GM19438 (cell line): ENCODE data around the gene CREBBP.

Experiments used
- ATAC-seq: cut with Tn5 transposase; IDR thresholded peaks from one replicate; pipeline ENCODE4 v1.9.1; 2021; ENCODE audit warnings: low read depth; ENCODE audit not compliant: unreplicated experiment

CREBBP gene

DNA sequence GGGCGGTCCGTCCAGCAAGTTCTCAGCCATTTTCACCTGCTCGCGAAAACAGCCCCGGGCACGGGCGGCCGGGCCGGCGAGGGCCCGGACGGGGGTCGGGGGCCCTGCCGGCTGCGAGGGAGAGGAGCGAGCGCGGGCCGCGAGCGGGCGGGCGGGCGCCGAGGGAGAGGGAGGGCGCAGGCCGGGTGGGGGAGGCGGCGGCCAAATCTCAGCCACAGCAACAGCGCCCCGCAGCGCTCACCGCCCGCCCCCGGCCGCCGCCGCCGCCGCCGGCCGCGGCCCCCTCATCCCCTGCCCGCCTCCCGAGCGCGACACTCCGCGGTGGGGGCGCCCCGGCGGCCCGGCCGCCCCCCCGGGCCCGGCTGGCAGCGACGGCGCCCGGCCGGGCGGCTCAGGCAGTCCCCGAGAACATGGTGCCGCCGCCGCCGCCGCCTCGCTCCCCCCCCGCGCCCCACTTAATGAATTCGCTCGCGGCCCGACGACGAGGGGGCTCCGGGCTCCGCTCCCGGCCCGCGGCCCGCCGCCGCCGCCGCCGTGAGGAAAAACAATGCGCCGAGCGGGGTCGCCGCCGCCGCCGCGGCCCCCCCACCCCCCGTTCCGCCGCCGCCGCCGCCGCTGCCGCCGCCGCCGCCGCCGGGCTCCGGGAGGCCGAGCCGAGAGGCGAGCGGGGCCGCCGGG is 487 bp downstream of the CREBBP start:
- peak; percentile 48 for ATAC-seq

GRCh38 chr16:3879258-3879886 is 1.1 kb downstream of the CREBBP start:
- no peak for ATAC-seq

GRCh38 chr16:3878610-3879009 is 1.9 kb downstream of the CREBBP start:
- no peak for ATAC-seq

GRCh38 chr16:3876695-3877094 is 3.8 kb downstream of the CREBBP start:
- ATAC-seq, result no peak

DNA sequence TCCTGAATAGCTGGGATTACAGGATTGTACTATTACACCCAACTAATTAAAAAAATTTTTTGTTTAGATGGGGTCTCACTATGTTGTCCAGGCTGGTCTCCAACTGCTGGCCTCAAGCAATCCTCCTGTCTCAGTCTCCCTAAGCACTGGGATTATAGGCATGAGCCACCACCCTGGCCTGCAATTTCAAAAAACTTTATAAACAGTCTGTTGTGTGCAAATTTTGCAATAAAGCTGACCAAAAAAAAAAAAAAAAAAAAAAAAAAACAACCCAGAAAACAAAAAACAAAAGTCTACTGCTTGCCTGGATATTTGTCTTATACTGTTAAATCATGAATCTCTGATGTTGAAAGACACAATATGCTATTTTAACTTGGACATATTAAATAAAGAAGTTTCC is 4.4 kb downstream of the CREBBP start:
- no peak for ATAC-seq

DNA sequence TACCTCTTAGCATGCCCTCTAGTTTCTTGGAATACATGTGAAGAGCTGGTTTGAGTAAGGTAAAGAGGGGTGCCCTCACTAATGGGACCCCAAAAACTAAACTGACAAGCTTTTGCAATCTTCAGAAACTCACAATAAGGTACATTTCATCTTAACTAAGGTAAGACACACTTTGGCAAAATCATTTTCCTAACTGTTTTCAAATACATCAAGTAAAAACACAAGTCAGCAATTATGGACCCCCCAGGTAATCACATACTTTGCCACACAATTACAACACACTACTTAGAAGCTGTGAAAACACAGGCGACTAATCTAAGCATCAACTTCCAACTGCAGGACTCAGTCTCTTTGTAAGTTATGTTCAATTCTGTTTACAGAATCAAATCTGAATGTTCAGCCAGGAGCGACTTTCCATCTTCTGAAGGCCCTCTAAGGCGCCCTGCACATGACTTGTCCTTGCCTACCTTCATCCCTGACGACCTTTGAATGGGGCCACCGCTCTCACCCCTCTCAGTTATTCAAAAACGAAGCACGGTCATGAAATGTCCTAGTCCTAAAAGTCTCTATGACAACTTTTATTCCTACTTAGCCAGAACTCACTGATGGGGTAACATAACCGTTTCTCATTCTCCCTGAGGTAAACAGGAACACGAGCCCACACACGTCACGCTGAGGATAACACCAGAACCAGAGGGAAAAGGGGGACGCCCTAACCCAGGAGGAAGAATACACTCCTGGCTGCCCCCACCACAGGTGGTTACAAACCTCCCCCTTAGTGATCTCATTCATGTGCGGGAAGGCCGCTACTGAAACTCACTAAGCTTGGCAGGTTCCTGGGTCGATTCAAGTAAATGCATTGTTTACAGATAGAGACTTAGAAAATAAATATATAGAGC is 5.5 kb downstream of the CREBBP start:
- no peak for ATAC-seq

DNA sequence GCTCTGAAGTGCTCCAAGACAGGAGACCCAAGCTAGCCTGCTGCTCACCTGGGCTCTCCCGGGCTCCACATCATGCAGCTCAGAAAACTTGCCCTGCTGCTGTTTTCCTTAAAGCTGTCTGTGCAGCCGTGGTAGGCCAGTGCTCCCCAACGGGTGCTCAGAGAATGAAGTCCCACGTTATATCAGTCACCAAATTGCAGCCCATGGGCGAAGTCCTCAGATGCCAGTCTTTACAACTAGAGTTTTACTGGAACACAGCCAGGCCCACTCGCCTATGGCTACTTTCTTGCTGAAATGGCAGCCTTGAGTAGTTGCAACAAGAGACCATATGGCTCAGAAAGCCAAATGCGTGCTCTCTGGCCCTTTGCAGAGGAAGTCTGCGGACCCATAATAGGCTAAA is 6.3 kb downstream of the CREBBP start:
- ATAC-seq, result no peak

DNA sequence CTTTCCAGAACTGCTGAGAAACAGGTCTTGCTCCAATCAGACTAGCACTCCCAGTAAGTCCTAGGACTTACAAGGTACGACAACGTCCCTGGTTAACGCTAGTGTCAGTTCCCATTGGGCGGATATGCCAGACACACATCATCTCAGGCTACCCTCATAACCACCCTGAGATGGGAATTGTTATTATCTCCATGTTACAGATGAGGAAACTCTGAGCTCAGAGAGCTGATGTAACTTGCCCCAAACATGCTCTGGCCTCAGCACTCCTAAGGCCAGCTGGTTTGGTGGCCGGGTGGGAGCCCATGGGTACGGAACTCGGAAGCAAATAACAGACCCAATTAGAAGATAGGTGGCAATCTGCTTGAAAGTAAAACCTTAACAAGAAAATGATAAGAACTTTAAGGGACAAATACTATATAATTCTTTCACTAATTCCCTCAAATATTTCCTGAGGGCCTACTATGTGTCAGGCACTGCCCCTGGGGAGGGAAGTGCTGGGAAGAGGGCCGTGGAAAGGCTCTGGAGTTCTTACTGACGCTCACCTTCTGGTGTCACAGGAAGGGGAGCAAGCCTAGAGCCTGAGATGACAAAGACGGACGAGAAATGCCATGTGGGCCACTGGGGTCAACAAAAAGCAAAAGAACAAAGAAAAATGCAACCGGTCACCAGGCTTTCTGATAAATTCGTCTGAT is 6.9 kb downstream of the CREBBP start:
- no peak for ATAC-seq

DNA sequence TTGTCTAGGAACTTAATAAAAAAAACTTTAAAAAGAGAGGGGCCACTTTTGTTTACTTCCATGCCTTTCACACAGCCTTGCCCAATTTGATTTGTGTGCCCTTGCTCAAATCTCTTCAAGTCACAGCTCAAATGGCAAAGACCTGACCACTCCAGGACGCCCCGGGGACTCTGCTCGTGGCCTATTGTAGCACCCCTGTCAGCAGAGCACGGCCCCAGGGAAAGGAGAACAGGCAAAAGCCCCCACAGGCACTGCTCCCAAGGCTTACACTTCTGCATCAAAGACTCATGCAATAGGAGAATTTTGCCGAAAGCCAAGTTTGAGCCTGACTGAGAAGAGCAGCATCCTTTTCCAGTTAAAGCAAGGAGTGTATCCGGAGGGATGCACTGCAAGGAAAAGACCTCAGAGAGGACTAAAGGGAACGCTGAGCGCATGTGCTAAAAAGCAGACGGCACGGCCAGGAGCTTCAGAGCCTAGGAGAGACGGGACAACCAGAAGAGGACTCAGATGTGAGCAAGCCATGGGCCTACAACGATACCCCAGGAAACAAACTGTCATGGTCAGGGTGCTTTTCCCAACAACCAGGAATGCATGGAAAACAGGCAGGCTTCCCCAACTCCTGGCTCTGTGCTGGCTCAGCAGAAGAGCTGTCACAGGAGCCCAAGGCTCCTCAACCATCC is 8.2 kb downstream of the CREBBP start:
- ATAC-seq, result no peak

DNA sequence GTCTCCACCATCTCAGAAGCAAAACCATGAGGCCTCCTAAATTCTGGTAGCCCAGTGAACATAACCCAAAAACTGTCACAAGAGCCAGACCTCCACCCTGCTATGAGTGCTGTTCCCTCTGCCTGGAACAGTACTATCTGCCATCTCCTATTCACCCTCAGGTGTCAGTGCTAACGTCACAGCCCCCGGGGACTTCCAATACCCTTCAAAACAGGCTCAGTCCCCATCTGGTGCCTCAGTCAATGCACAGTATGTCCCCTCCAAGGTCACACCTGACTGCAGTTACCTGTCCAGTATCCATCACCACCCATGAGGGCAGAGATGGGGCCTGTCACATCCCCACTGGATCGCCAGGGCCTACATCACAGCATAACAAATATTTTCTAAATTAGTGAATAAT is 11.5 kb downstream of the CREBBP start:
- ATAC-seq, result no peak

DNA sequence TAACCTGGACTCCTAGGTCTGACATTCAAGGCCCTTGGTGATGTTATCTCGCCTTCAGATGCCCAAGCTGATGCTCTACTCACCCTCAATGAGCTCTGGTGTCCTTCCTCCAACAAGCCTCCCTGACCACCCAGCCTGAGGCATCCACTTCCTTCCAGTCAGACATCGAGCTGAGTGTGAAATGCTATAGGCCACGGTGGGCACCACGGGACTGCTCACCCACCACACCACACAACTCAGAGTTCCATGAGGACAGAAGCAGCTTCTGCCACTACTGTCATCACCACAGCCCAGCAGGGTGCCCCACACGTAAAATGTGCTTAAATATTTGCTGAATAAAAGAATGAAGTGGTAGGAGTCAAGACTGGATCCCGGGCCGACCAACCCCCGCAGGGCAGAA is 12.0 kb downstream of the CREBBP start:
- no peak for ATAC-seq

DNA sequence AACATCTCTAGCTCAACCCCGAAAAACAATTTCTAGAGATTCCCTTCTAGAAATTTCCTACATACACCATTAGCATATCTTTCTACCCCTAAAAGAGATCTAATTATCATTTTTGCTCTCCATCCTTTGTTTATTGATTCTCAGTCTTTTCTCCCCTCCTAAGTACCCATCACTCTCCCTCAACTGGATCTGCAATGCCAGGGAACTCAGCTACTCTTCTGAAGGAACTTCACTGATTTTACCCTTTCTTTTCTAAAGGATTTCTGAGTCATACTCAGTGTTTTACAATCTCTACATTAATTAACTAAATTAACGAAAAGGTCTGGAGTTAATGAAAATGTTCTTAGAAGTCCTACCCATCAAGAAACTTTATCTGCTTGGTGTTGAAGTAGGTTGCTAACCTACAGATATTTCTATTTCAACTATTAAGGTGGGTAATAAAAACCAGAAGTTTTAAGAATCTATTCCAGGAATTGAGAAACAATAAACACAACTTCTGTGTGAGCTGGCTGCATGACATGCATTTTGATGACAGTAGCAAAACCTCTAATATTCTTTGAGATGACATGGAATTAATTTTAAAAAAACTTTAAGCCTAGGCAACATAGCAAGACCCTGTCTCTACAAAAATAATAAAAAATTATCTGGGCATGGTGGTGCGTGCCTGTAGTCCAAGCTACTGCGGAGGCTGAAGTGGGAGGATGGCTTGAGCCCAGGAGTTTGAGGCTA is 13.6 kb downstream of the CREBBP start:
- ATAC-seq, result no peak

DNA sequence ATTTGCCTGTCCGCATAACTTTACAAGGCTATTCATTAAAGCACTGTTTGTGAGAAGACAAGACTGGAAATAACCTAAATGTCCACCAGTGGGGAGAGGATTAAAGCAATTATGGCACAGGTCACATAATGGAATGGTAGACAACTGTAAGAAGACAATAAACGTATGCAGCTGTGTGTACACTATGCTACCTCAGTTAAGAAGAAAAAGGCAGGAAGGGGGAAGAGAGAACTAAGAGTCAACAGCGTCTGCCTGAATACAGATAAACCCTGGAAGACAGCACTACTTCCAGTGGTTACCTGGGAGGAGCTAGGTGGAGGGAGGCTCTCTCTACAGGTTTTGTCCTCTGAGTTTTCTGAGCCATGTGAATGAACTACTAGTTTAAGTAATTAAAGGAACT is 15.3 kb downstream of the CREBBP start:
- no peak for ATAC-seq

DNA sequence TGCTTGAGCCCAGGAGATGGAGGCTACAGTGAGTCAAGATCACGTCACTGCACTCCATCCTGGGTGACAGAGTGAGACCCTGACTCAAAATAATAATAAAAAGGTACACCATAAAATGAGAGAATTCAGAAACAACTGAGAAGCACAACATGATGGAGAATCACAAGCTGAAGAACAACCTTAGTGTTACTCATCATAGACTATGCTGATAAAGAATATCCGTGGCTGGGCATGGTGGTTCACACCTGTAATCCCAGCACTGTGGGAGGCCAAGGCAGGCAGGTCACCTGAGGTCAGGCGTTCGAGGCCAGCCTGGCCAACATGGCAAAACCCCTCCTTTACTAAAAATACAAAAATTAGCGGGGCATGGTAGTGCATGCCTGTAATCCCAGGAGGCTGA is 16.0 kb downstream of the CREBBP start:
- no peak for ATAC-seq

- no peak for ATAC-seq
These were observed 16.9 kb downstream of the CREBBP start for GRCh38 chr16:3863587-3863986.

DNA sequence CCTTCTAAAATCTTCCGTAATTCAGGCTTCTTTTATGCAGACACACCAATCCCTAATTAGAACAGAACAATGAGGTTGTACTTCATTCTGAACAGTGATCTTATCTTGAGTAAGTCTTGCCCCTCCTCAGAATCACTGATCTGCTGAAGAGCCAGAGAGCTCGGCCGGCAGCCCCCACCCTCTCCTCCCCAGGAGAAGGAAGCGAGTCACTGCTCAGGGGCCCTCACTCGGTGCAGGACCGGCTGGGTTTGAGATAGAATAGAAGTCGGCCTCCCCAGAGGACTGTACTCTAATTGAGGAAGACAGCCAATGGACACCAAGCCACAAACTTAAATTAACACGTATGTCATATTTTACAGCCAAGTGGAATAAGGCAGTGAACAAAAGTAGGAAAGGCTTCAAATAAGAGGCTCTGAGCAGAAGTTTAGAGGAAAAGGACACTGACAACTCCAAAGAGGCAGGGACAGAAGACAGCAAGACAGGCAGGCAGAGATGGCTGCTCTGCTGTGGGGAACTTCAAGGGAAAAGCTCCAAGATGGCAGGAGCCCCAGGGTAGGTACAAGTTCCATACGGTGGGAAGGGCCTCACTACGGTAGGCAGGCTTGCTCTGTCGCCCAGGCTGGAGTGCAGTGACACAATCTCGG is 18.6 kb downstream of the CREBBP start:
- ATAC-seq, result no peak

GRCh38 chr16:3859889-3860288 is 20.6 kb downstream of the CREBBP start:
- no peak for ATAC-seq

- no peak for ATAC-seq
These were observed 21.7 kb downstream of the CREBBP start for GRCh38 chr16:3858801-3859200.
